HEK293T (cell line): ENCODE data around the gene ANO2.

Source experiments
- CTBP1 ChIP-seq: fragments of 450-650 bp; IDR thresholded peaks from 2 replicates; pipeline ENCODE4 v1.6.1; 2016; ENCODE audit warnings: borderline replicate concordance
- FOXA1 ChIP-seq: fragments of 450-650 bp; IDR thresholded peaks from 2 replicates; pipeline ENCODE4 v1.6.1; 2016; ENCODE audit warnings: mild to moderate bottlenecking
- HDGF ChIP-seq: fragments of 450-650 bp; IDR thresholded peaks from 2 replicates; pipeline ENCODE4 v1.6.1; 2017; ENCODE audit warnings: antibody characterized with exemption, borderline replicate concordance
- NFRKB ChIP-seq: fragments of 450-650 bp; IDR thresholded peaks from 2 replicates; pipeline ENCODE4 v1.6.1; 2016; ENCODE audit warnings: mild to moderate bottlenecking, moderate library complexity
- SP1 ChIP-seq: fragments of 450-650 bp; IDR thresholded peaks from 2 replicates; pipeline ENCODE4 v1.6.1; 2017
- SUZ12 ChIP-seq: fragments of 450-650 bp; IDR thresholded peaks from 2 replicates; pipeline ENCODE4 v1.6.1; 2016; ENCODE audit warnings: mild to moderate bottlenecking
- TF ChIP-seq, protein P1 (sequence below): fragments of 450-650 bp; IDR thresholded peaks from 2 replicates; pipeline ENCODE4 v1.6.1; 2016

DNA sequence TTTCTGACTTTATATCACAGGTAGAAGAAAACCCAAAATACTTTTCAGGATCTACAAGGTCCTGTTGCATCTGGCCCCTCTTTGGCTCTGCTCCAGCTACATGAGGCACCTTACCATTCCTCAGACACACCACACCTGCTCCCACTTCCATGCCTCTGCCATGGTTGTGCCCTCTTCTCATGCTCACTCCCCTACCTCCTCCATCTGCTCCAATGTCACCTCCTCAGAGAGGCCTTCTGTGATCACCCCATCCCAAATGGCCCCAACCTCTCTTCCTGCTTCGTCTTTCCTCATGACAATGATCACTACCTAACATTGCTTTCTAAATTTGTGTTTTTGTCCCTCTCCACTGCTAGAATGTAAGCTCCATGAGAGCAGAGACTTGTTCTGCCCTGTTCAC, 174.3 kb downstream of the ANO2 start:
- TF ChIP-seq NFRKB = no peak
- no peak for TF ChIP-seq HDGF
- TF ChIP-seq SP1 = no peak
- no peak for TF ChIP-seq SUZ12
- TF ChIP-seq, protein P1, sequence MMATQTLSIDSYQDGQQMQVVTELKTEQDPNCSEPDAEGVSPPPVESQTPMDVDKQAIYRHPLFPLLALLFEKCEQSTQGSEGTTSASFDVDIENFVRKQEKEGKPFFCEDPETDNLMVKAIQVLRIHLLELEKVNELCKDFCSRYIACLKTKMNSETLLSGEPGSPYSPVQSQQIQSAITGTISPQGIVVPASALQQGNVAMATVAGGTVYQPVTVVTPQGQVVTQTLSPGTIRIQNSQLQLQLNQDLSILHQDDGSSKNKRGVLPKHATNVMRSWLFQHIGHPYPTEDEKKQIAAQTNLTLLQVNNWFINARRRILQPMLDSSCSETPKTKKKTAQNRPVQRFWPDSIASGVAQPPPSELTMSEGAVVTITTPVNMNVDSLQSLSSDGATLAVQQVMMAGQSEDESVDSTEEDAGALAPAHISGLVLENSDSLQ = no peak
- TF ChIP-seq CTBP1 = no peak
- TF ChIP-seq FOXA1 = no peak
